Mesendoderm (in vitro differentiated cells): ENCODE data around the gene ITGB4.

Experiments
- DNase-seq: peaks from one replicate; pipeline ENCODE4 v3.0.0; 2013
- H2AK5ac ChIP-seq: 2 replicates; pipeline ENCODE4 v1.6.1; 2013; ENCODE audit warnings: low read length, inconsistent platforms
- H2BK120ac ChIP-seq: 2 replicates; pipeline ENCODE4 v1.6.1; 2013; ENCODE audit warnings: low read depth, mild to moderate bottlenecking, low read length, moderate library complexity, mixed read lengths
- H2BK15ac ChIP-seq: replicated peaks from 2 replicates; pipeline ENCODE4 v1.6.1; 2013; ENCODE audit warnings: low read depth, mild to moderate bottlenecking, moderate library complexity
- H2BK5ac ChIP-seq: 2 replicates; pipeline ENCODE4 v1.6.1; 2013; ENCODE audit warnings: low read length, inconsistent platforms
- H3K18ac ChIP-seq: 2 replicates; pipeline ENCODE4 v1.6.1; 2013; ENCODE audit warnings: mild to moderate bottlenecking, low read length, mixed read lengths
- H3K23ac ChIP-seq: one replicate; pipeline ENCODE4 v1.6.1; 2013; ENCODE audit warnings: low read length
- H3K27ac ChIP-seq: 2 replicates; pipeline ENCODE4 v1.5.1; 2013; ENCODE audit warnings: low read depth, mild to moderate bottlenecking, inconsistent platforms, low read length, moderate library complexity
- H3K27me3 ChIP-seq: 2 replicates; pipeline ENCODE4 v1.6.1; 2013; ENCODE audit warnings: low read length, control low read depth, mild to moderate bottlenecking, inconsistent platforms; ENCODE audit not compliant: insufficient read depth, poor library complexity
- H3K36me3 ChIP-seq: 2 replicates; pipeline ENCODE4 v1.6.1; 2013; ENCODE audit warnings: low read length, inconsistent platforms; ENCODE audit not compliant: control insufficient read depth, insufficient read depth
- H3K4ac ChIP-seq: one replicate; pipeline ENCODE4 v1.6.1; 2013; ENCODE audit warnings: low read depth, mild to moderate bottlenecking, low read length, moderate library complexity
- H3K4me1 ChIP-seq: 2 replicates; pipeline ENCODE4 v1.6.1; 2013; ENCODE audit warnings: low read depth, low read length, inconsistent platforms; ENCODE audit not compliant: control insufficient read depth
- H3K4me2 ChIP-seq: 2 replicates; pipeline ENCODE4 v1.6.1; 2013; ENCODE audit warnings: low read length
- H3K4me3 ChIP-seq: 2 replicates; pipeline ENCODE4 v1.5.1; 2013; ENCODE audit warnings: mild to moderate bottlenecking, low read length
- H3K56ac ChIP-seq: one replicate; pipeline ENCODE4 v1.6.1; 2013; ENCODE audit warnings: low read length
- H3K79me1 ChIP-seq: 2 replicates; pipeline ENCODE4 v1.6.1; 2013; ENCODE audit warnings: low read length, inconsistent platforms
- H3K79me2 ChIP-seq: 2 replicates; pipeline ENCODE4 v1.6.1; 2013; ENCODE audit warnings: mild to moderate bottlenecking, low read length; ENCODE audit not compliant: control insufficient read depth, insufficient read depth
- H3K9ac ChIP-seq: 2 replicates; pipeline ENCODE4 v1.6.1; 2013; ENCODE audit warnings: low read length, inconsistent platforms
- H4K5ac ChIP-seq: one replicate; pipeline ENCODE4 v1.6.1; 2013; ENCODE audit warnings: low read length
- H4K8ac ChIP-seq: one replicate; pipeline ENCODE4 v1.6.1; 2013; ENCODE audit warnings: low read depth, mild to moderate bottlenecking, control low read depth, low read length, moderate library complexity
- WGBS: extraction: QIAGEN DNeasy Blood & Tissue Kit; methylation state at CpG from one replicate; pipeline ENCODE4 v1.1.7; 2013; ENCODE audit warnings: low lambda C conversion rate, missing lambda C conversion rate; ENCODE audit not compliant: insufficient coverage; ENCODE audit errors: extremely low coverage; 5-methylcytosine and 5-hydroxymethylcytosine counted together

Gene ITGB4

DNA sequence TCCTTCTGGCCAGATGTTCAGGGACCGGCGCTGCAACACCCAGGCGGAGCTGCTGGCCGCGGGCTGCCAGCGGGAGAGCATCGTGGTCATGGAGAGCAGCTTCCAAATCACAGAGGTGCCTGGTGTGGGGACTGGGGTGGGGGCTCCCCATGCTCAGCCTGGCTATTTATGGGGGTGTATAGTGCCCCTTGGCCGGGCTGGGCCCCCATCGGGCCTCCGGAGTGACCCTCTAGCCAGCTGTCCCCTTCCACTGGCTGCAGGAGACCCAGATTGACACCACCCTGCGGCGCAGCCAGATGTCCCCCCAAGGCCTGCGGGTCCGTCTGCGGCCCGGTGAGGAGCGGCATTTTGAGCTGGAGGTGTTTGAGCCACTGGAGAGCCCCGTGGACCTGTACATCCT, 6.1 kb downstream of the ITGB4 start:
- no CpG with 5 or more reads among the region's 18 CpGs for WGBS
- H3K79me1 ChIP-seq = no peaks in the 10 kb centered on the region
- no peak overlapping the region for H3K27ac ChIP-seq
- H3K36me3 ChIP-seq = no peaks in the 10 kb centered on the region
- H3K9ac ChIP-seq = no peak overlapping the region
- H3K4me3 ChIP-seq = no peak overlapping the region
- DNase-seq = no peak
- H3K18ac ChIP-seq = no peak overlapping the region
- no peak overlapping the region for H2AK5ac ChIP-seq
- no peak overlapping the region for H3K23ac ChIP-seq
- no peak overlapping the region for H2BK120ac ChIP-seq
- no peak overlapping the region for H3K4ac ChIP-seq
- no peaks in the 10 kb centered on the region for H3K27me3 ChIP-seq
- no peak overlapping the region for H2BK15ac ChIP-seq
- no peaks in the 10 kb centered on the region for H3K79me2 ChIP-seq
- no peak overlapping the region for H2BK5ac ChIP-seq
- H3K56ac ChIP-seq = no peak overlapping the region
- H3K4me2 ChIP-seq = no peak overlapping the region
- H3K4me1 ChIP-seq = no peaks in the 10 kb centered on the region
- no peak overlapping the region for H4K5ac ChIP-seq
- H4K8ac ChIP-seq = no peak overlapping the region

DNA sequence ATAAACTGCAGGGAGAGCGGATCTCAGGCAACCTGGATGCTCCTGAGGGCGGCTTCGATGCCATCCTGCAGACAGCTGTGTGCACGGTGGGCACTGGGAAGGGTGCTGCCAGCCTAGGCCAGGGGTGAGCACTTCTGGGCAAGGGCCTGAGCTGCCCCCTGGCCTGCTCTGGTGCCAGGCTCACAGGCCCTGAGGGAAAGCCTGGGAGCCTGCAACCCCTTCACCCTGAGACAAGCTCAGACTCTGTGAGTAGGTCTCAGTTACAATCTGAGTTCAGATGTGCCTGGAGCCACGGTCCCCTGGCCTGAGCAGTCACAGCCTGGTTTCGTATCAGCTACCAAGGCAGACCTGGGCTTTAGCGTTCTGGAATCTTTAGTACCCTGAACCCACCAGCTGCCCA, 8.1 kb downstream of the ITGB4 start:
- Histone ChIP-seq H2AK5ac (no peak overlapping the region), H3K79me2 (no peaks in the 10 kb centered on the region), H3K4me3 (no peak overlapping the region), H3K18ac (no peak overlapping the region), H3K4me1 (no peaks in the 10 kb centered on the region), H4K5ac (no peak overlapping the region), H3K4ac (no peak overlapping the region), H4K8ac (no peak overlapping the region), H3K27ac (no peak overlapping the region), H3K36me3 (no peaks in the 10 kb centered on the region), H3K4me2 (no peak overlapping the region), H3K23ac (no peak overlapping the region), H3K79me1 (no peaks in the 10 kb centered on the region), H2BK15ac (no peak overlapping the region), H2BK5ac (no peak overlapping the region), H2BK120ac (no peak overlapping the region), H3K9ac (no peak overlapping the region), H3K56ac (no peak overlapping the region), H3K27me3 (no peaks in the 10 kb centered on the region)
- DNase-seq = no peak
- no CpG with 5 or more reads among the region's 7 CpGs for WGBS

DNA sequence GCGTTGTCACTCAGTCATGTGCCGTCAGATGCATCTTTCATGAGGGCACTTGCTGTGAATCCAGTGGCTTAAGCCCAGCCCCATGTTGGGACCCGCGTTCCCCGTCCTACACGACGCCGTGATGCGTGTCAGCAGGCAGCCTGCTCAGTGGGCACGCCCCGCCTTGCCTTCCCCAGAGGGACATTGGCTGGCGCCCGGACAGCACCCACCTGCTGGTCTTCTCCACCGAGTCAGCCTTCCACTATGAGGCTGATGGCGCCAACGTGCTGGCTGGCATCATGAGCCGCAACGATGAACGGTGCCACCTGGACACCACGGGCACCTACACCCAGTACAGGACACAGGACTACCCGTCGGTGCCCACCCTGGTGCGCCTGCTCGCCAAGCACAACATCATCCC, 8.8 kb downstream of the ITGB4 start:
- Histone ChIP-seq H3K27me3 (no peaks in the 10 kb centered on the region), H3K4me1 (no peaks in the 10 kb centered on the region), H2BK15ac (no peak overlapping the region), H2BK5ac (no peak overlapping the region), H2AK5ac (no peak overlapping the region), H3K4ac (no peak overlapping the region), H3K36me3 (no peaks in the 10 kb centered on the region), H3K79me2 (no peaks in the 10 kb centered on the region), H3K79me1 (no peaks in the 10 kb centered on the region), H3K23ac (no peak overlapping the region), H3K56ac (no peak overlapping the region), H3K4me2 (no peak overlapping the region), H3K27ac (no peak overlapping the region), H4K8ac (no peak overlapping the region), H2BK120ac (no peak overlapping the region), H3K4me3 (no peak overlapping the region), H3K18ac (no peak overlapping the region), H4K5ac (no peak overlapping the region), H3K9ac (no peak overlapping the region)
- no CpG with 5 or more reads among the region's 24 CpGs for WGBS
- DNase-seq = no peak

DNA sequence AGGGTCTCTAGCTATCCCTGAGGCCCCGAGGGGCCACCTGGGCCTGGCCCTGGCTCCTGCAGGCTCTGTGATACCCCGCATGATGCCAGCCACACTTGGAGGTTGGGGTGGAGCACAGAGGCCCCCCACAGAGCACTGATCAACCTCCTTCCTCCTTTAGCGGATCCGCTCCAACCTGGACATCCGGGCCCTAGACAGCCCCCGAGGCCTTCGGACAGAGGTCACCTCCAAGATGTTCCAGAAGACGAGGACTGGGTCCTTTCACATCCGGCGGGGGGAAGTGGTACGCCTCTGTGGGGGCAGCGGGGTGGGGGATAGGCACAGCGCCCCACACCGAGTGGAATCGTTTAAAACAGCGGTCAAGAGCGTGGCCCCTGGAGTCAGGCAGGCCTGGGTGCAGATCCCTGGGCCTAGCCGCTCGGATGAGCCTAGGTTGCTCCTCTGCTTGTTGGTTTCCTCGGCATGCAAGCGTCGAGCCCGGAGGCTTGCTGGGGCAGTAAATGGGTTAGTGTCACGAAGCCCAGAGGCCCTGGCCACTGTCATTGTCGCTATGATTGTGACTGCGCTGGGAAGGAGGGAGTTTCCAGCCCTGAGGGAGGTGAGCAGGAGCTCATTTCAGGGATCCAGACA, 9.9 kb downstream of the ITGB4 start:
- Histone ChIP-seq H3K4me1 (no peaks in the 10 kb centered on the region), H3K4ac (no peak overlapping the region), H3K79me2 (no peaks in the 10 kb centered on the region), H2BK15ac (no peak overlapping the region), H3K4me3 (no peak overlapping the region), H4K8ac (no peak overlapping the region), H2AK5ac (no peak overlapping the region), H3K27me3 (no peaks in the 10 kb centered on the region), H3K79me1 (no peaks in the 10 kb centered on the region), H3K9ac (no peak overlapping the region), H3K4me2 (no peak overlapping the region), H3K27ac (no peak overlapping the region), H3K23ac (no peak overlapping the region), H2BK120ac (no peak overlapping the region), H3K56ac (no peak overlapping the region), H4K5ac (no peak overlapping the region), H2BK5ac (no peak overlapping the region), H3K36me3 (no peaks in the 10 kb centered on the region), H3K18ac (no peak overlapping the region)
- no peak for DNase-seq
- no CpG with 5 or more reads among the region's 26 CpGs for WGBS

DNA sequence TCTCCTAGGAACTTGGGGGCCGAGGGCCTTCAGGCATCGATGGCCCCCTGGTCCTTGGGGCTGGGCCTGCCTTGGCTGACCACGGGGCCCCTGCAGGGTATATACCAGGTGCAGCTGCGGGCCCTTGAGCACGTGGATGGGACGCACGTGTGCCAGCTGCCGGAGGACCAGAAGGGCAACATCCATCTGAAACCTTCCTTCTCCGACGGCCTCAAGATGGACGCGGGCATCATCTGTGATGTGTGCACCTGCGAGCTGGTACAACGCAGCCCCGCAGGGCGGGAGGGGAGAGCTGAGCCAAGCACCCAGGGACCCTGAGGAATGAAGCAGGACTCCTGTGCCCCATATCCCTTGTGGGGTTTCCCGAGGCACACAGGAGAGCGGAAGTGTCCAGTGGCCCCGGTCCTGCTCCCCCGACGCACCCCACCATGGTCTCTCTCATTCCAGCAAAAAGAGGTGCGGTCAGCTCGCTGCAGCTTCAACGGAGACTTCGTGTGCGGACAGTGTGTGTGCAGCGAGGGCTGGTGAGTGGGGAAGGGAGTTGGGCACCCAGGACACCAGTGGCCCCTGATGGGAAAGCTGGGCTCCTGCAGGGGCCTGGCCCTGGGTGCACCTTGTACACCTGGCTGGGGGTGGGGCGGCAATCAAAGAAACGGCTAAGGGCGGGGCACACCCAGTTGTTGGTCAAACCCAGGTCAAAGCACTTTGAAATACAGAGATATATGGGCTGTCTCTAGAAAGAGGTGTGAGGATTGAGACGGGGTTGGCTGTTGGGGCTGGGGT, 10.6 kb downstream of the ITGB4 start:
- Histone ChIP-seq H2BK5ac (no peak overlapping the region), H3K36me3 (no peaks in the 10 kb centered on the region), H4K8ac (no peak overlapping the region), H2BK120ac (no peak overlapping the region), H4K5ac (no peak overlapping the region), H3K56ac (no peak overlapping the region), H3K27me3 (no peaks in the 10 kb centered on the region), H3K4ac (no peak overlapping the region), H3K9ac (no peak overlapping the region), H3K18ac (no peak overlapping the region), H3K79me1 (no peaks in the 10 kb centered on the region), H3K4me3 (no peak overlapping the region), H3K4me1 (no peaks in the 10 kb centered on the region), H3K23ac (no peak overlapping the region), H2AK5ac (no peak overlapping the region), H3K79me2 (no peaks in the 10 kb centered on the region), H3K4me2 (no peak overlapping the region), H3K27ac (no peak overlapping the region), H2BK15ac (no peak overlapping the region)
- no CpG with 5 or more reads among the region's 31 CpGs for WGBS
- DNase-seq = no peak
